Neural cell (in vitro differentiated cells): ENCODE results near the gene RTN4R.

Experiments
- CTCF ChIP-seq: fragments of 450-650 bp; IDR thresholded peaks from 2 replicates; pipeline ENCODE4 v1.5.1; 2014; ENCODE audit warnings: antibody characterized with exemption, mild to moderate bottlenecking, moderate library complexity; ENCODE audit not compliant: poor library complexity, severe bottlenecking
- EZH2 ChIP-seq: fragments of 200-600, 300-800 bp; shearing (Covaris generic), sonication (generic); IDR thresholded peaks from 2 replicates; pipeline ENCODE4 v1.6.1; 2014; ENCODE audit warnings: antibody characterized with exemption, low read length, borderline replicate concordance, mild to moderate bottlenecking; ENCODE audit not compliant: insufficient read depth, poor library complexity, severe bottlenecking
- RAD21 ChIP-seq: fragments of 450-650 bp; conservative IDR thresholded peaks from 2 replicates; pipeline ENCODE4 v1.6.1; 2014; ENCODE audit warnings: antibody characterized with exemption, mild to moderate bottlenecking, moderate library complexity
- REST ChIP-seq: IDR thresholded peaks from 2 replicates; pipeline ENCODE4 v1.6.1; 2012; ENCODE audit warnings: borderline replicate concordance

GRCh38 chr22:20283674-20284066 lies 15.6 kb upstream of the RTN4R start:
- TF ChIP-seq CTCF (no peak), EZH2 (no peak), RAD21 (no peak), REST (no peak)
